OCI-LY1 (cell line): ENCODE measurements around the gene KRTAP20-2.

Experiments
- CTCF ChIP-seq: fragments of 200-600 bp; sonication (generic), shearing (Covaris generic); IDR thresholded peaks from 2 replicates; pipeline ENCODE4 v1.5.1; 2017; ENCODE audit warnings: mild to moderate bottlenecking, antibody characterized with exemption, low read length, moderate library complexity, mixed read lengths
- EZH2 ChIP-seq: fragments of 200-600 bp; sonication (generic), shearing (Covaris generic); IDR thresholded peaks from 2 replicates; pipeline ENCODE4 v1.8.0; 2017; ENCODE audit warnings: borderline replicate concordance, mixed run types, mild to moderate bottlenecking, antibody characterized with exemption, low read length, moderate library complexity, mixed read lengths

GRCh38 chr21:30676737-30677136 lies 41.7 kb downstream of the KRTAP20-2 start:
- TF ChIP-seq CTCF (no peak), EZH2 (no peak)
